ENCODE measurements around the gene LPIN1. TPM values are rescaled to one million over a fixed set of nuclear protein-coding genes. Genes with fewer than 3 reads are reported as not detected.
A peak's percentile ranks its signal among the peaks of the same experiment; 100 is the strongest.

Gene LPIN1
- total and polyA plus RNA-seq, 2 of the 13 experiments (the other 11 are each of a cell fraction or from before 2014, with no cell fraction given): 9.7 to 19.4 TPM

- TF ChIP-seq TAF15 (IDR thresholded peaks at IDR 0.05; ENCODE audit: low read depth, low read length, poor library complexity, severe bottlenecking) (no peak), ZFY (CRISPR knock-in tag; IDR thresholded peaks at IDR 0.05) (no peak), ERF (CRISPR knock-in tag; IDR thresholded peaks at IDR 0.05) (peak; percentile 72), SP140L (CRISPR knock-in tag; IDR thresholded peaks at IDR 0.05; ENCODE audit: borderline replicate concordance) (0 out of 2 replicates have a peak, but pooled peaks have one; percentile 38), PRDM15 (CRISPR knock-in tag; IDR thresholded peaks at IDR 0.05) (no peak), ZNF232 (CRISPR knock-in tag; IDR thresholded peaks at IDR 0.05; ENCODE audit: borderline replicate concordance) (peak; percentile 98), ZNF660 (CRISPR knock-in tag; IDR thresholded peaks at IDR 0.05; ENCODE audit: borderline replicate concordance, low read depth) (no peak), ZNF331 (CRISPR knock-in tag; IDR thresholded peaks at IDR 0.05) (peak; percentile 63), ARID4A (CRISPR knock-in tag; IDR thresholded peaks at IDR 0.05; ENCODE audit: borderline replicate concordance) (peak; percentile 31; the same call in 1 of the 2 replicates), SMAD1 (CRISPR knock-in tag; IDR thresholded peaks at IDR 0.05; ENCODE audit: borderline replicate concordance, low read depth) (no peak), ZNF577 (CRISPR knock-in tag; IDR thresholded peaks at IDR 0.05; ENCODE audit: borderline replicate concordance, low read depth) (no peak), ZFX (CRISPR knock-in tag; IDR thresholded peaks at IDR 0.05; ENCODE audit: low read depth) (no peak), IKZF4 (CRISPR knock-in tag; IDR thresholded peaks at IDR 0.05; ENCODE audit: borderline replicate concordance, low read depth, not compliant biosample characterization) (no peak), SUZ12 (IDR thresholded peaks at IDR 0.05; ENCODE audit: low read depth, low read length) (no peak)
- TF ChIP-seq, protein P1, sequence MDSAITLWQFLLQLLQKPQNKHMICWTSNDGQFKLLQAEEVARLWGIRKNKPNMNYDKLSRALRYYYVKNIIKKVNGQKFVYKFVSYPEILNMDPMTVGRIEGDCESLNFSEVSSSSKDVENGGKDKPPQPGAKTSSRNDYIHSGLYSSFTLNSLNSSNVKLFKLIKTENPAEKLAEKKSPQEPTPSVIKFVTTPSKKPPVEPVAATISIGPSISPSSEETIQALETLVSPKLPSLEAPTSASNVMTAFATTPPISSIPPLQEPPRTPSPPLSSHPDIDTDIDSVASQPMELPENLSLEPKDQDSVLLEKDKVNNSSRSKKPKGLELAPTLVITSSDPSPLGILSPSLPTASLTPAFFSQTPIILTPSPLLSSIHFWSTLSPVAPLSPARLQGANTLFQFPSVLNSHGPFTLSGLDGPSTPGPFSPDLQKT (CRISPR knock-in tag; IDR thresholded peaks at IDR 0.05; ENCODE audit: borderline replicate concordance): no peak
- TF ChIP-seq, protein P2, sequence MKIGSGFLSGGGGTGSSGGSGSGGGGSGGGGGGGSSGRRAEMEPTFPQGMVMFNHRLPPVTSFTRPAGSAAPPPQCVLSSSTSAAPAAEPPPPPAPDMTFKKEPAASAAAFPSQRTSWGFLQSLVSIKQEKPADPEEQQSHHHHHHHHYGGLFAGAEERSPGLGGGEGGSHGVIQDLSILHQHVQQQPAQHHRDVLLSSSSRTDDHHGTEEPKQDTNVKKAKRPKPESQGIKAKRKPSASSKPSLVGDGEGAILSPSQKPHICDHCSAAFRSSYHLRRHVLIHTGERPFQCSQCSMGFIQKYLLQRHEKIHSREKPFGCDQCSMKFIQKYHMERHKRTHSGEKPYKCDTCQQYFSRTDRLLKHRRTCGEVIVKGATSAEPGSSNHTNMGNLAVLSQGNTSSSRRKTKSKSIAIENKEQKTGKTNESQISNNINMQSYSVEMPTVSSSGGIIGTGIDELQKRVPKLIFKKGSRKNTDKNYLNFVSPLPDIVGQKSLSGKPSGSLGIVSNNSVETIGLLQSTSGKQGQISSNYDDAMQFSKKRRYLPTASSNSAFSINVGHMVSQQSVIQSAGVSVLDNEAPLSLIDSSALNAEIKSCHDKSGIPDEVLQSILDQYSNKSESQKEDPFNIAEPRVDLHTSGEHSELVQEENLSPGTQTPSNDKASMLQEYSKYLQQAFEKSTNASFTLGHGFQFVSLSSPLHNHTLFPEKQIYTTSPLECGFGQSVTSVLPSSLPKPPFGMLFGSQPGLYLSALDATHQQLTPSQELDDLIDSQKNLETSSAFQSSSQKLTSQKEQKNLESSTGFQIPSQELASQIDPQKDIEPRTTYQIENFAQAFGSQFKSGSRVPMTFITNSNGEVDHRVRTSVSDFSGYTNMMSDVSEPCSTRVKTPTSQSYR (CRISPR knock-in tag; IDR thresholded peaks at IDR 0.05; ENCODE audit: borderline replicate concordance): no peak
Observed at GRCh38 chr2:11819235-11819729, 72.8 kb downstream of the LPIN1 start (continued).
